Hematopoietic multipotent progenitor cell treated with erythropoietin and hydrocortisone succinate and interleukin-3 and kit ligand, for 6 days (in vitro differentiated cells): Measurements from ENCODE around the gene HSH2D.

ENCODE experiments used
- DNase-seq: peaks from one replicate; pipeline ENCODE4 v3.0.0-alpha.2; 2015

HSH2D gene

GRCh38 chr19:16121141-16121540 lies 22.3 kb upstream of the HSH2D start:
- no peak for DNase-seq

GRCh38 chr19:16121967-16122366 lies 21.5 kb upstream of the HSH2D start:
- no peak for DNase-seq

- no peak for DNase-seq
Observed at GRCh38 chr19:16124953-16125352, 18.5 kb upstream of the HSH2D start.

GRCh38 chr19:16125737-16126495 lies 17.6 kb upstream of the HSH2D start:
- no peak for DNase-seq

GRCh38 chr19:16127080-16127479 lies 16.4 kb upstream of the HSH2D start:
- DNase-seq = no peak

- no peak for DNase-seq
Observed at GRCh38 chr19:16127776-16128371, 15.6 kb upstream of the HSH2D start.

GRCh38 chr19:16131648-16132047 lies 11.8 kb upstream of the HSH2D start:
- DNase-seq = no peak

GRCh38 chr19:16133818-16134217 lies 9.7 kb upstream of the HSH2D start:
- no peak for DNase-seq

- DNase-seq = no peak
Observed at GRCh38 chr19:16134510-16134909, 9.0 kb upstream of the HSH2D start.

GRCh38 chr19:16135430-16136127 lies 7.9 kb upstream of the HSH2D start:
- DNase-seq = no peak

- peak; percentile 62 for DNase-seq
Observed at GRCh38 chr19:16136185-16136999, 7.1 kb upstream of the HSH2D start.

GRCh38 chr19:16139752-16140151 lies 3.7 kb upstream of the HSH2D start:
- peak; percentile 88 for DNase-seq

- peak; percentile 89 for DNase-seq
Observed at GRCh38 chr19:16141043-16141442, 2.4 kb upstream of the HSH2D start.

- no peak for DNase-seq
Observed at GRCh38 chr19:16142032-16142580, 1.4 kb upstream of the HSH2D start.

- DNase-seq = peak; percentile 46
Observed at GRCh38 chr19:16144216-16144581, 714 bp downstream of the HSH2D start.

- no peak for DNase-seq
Observed at GRCh38 chr19:16146112-16146511, 2.6 kb downstream of the HSH2D start.

GRCh38 chr19:16148443-16149229 lies 5.2 kb downstream of the HSH2D start:
- DNase-seq = peak; percentile 52

- peak; percentile 92 for DNase-seq
Observed at GRCh38 chr19:16153582-16154336, 10.3 kb downstream of the HSH2D start.

- DNase-seq = no peak
Observed at GRCh38 chr19:16154557-16154956, 11.1 kb downstream of the HSH2D start.

- no peak for DNase-seq
Observed at GRCh38 chr19:16155128-16155527, 11.6 kb downstream of the HSH2D start.

GRCh38 chr19:16156904-16157303 lies 13.4 kb downstream of the HSH2D start:
- no peak for DNase-seq
